Trophoblast cell (in vitro differentiated cells and primary cell): ENCODE results near the gene PNPLA2.
A peak's percentile ranks its signal among the peaks of the same experiment; 100 is the strongest.

Source experiments
- DNase-seq, 2 donors: peaks; one replicate each; pipeline ENCODE4 v3.0.0-alpha.2; 2016
- H2AFZ ChIP-seq: 2 replicates; pipeline ENCODE4 v1.6.1; 2013; ENCODE audit warnings: low read length, moderate library complexity, mild to moderate bottlenecking; ENCODE audit not compliant: insufficient read depth, poor library complexity
- H2AK5ac ChIP-seq: 2 replicates; pipeline ENCODE4 v1.6.1; 2013; ENCODE audit warnings: mild to moderate bottlenecking, low read length
- H2BK120ac ChIP-seq: 2 replicates; pipeline ENCODE4 v1.6.1; 2013; ENCODE audit warnings: low read length, mild to moderate bottlenecking, moderate library complexity; ENCODE audit not compliant: insufficient read depth, poor library complexity
- H2BK12ac ChIP-seq: 2 replicates; pipeline ENCODE4 v1.6.1; 2013; ENCODE audit warnings: mild to moderate bottlenecking, low read length, moderate library complexity
- H2BK5ac ChIP-seq: 2 replicates; pipeline ENCODE4 v1.6.1; 2013; ENCODE audit warnings: low read length, low read depth, moderate library complexity, mild to moderate bottlenecking; ENCODE audit not compliant: poor library complexity
- H3K14ac ChIP-seq: 2 replicates; pipeline ENCODE4 v1.6.1; 2013; ENCODE audit warnings: mild to moderate bottlenecking, low read length
- H3K18ac ChIP-seq: 2 replicates; pipeline ENCODE4 v1.6.1; 2013; ENCODE audit warnings: mild to moderate bottlenecking, low read length
- H3K23ac ChIP-seq: 2 replicates; pipeline ENCODE4 v1.6.1; 2013; ENCODE audit warnings: low read length
- H3K27ac ChIP-seq: 2 replicates; pipeline ENCODE4 v1.5.1; 2013; ENCODE audit warnings: low read depth, mild to moderate bottlenecking, inconsistent platforms, low read length, moderate library complexity
- H3K27me3 ChIP-seq: 2 replicates; pipeline ENCODE4 v1.6.1; 2013; ENCODE audit warnings: inconsistent platforms, mild to moderate bottlenecking, low read length, moderate library complexity; ENCODE audit not compliant: insufficient read depth
- H3K36me3 ChIP-seq, 2 experiments: 1 replicate in 1 of 2; 2 replicates in 1 of 2; pipeline ENCODE4 v1.6.1; 2013; ENCODE audit warnings: low read length in 2 of 2, mild to moderate bottlenecking in 2 of 2, moderate library complexity in 1 of 2; ENCODE audit not compliant: insufficient read depth in 2 of 2, control insufficient read depth in 1 of 2
- H3K4ac ChIP-seq: 2 replicates; pipeline ENCODE4 v1.6.1; 2013; ENCODE audit warnings: low read depth, mild to moderate bottlenecking, low read length, moderate library complexity
- H3K4me1 ChIP-seq, 2 experiments: 1 replicate in 1 of 2; 2 replicates in 1 of 2; pipeline ENCODE4 v1.6.1; 2013; ENCODE audit warnings: low read length in 2 of 2, mild to moderate bottlenecking in 2 of 2, moderate library complexity in 1 of 2; ENCODE audit not compliant: insufficient read depth in 2 of 2, control insufficient read depth in 1 of 2
- H3K4me2 ChIP-seq: 2 replicates; pipeline ENCODE4 v1.6.1; 2013; ENCODE audit warnings: inconsistent platforms, mild to moderate bottlenecking, low read length, moderate library complexity
- H3K4me3 ChIP-seq: 2 replicates; pipeline ENCODE4 v1.5.1; 2013; ENCODE audit warnings: mild to moderate bottlenecking, low read depth, low read length, inconsistent platforms
- H3K79me1 ChIP-seq: one replicate; pipeline ENCODE4 v1.6.1; 2013; ENCODE audit warnings: low read length
- H3K79me2 ChIP-seq: 2 replicates; pipeline ENCODE4 v1.6.1; 2013; ENCODE audit warnings: low read length, mild to moderate bottlenecking; ENCODE audit not compliant: control insufficient read depth, insufficient read depth, poor library complexity
- H3K9ac ChIP-seq: 2 replicates; pipeline ENCODE4 v1.6.1; 2013; ENCODE audit warnings: mild to moderate bottlenecking, low read length
- H3K9me3 ChIP-seq: 2 replicates; pipeline ENCODE4 v1.6.1; 2013; ENCODE audit warnings: low read depth, mild to moderate bottlenecking, control low read depth, inconsistent platforms, low read length; ENCODE audit not compliant: insufficient read depth
- H4K12ac ChIP-seq: 2 replicates; pipeline ENCODE4 v1.6.1; 2013; ENCODE audit warnings: low read depth, mild to moderate bottlenecking, low read length, moderate library complexity
- H4K8ac ChIP-seq: 2 replicates; pipeline ENCODE4 v1.6.1; 2013; ENCODE audit warnings: low read depth, mild to moderate bottlenecking, low read length, moderate library complexity
- H4K91ac ChIP-seq: one replicate; pipeline ENCODE4 v1.6.1; 2013; ENCODE audit warnings: low read depth, mild to moderate bottlenecking, low read length, moderate library complexity
- WGBS: extraction: QIAGEN DNeasy Blood & Tissue Kit; methylation state at CpG from one replicate; pipeline ENCODE4 v1.1.7; 2013; ENCODE audit warnings: missing lambda C conversion rate; ENCODE audit not compliant: insufficient read length, insufficient coverage; ENCODE audit errors: extremely low coverage; 5-methylcytosine and 5-hydroxymethylcytosine counted together

PNPLA2 gene

GRCh38 chr11:804599-804964, 14.1 kb upstream of the PNPLA2 start:
- Histone ChIP-seq H2BK120ac (peak overlapping the region; percentile 20), H3K27me3 (no peaks in the 10 kb centered on the region), H4K91ac (peak overlapping the region; percentile 87), H3K4me2 (peak overlapping the region; percentile 76), H3K36me3 (peaks cover 35 to 38% of the 10 kb centered on the region in 2 experiments), H2AFZ (no peak overlapping the region), H3K14ac (peak overlapping the region; percentile 72), H3K9me3 (peaks cover 5% of the 10 kb centered on the region), H2AK5ac (peak overlapping the region; percentile 82), H3K4me3 (peak overlapping the region; percentile 65), H3K23ac (no peak overlapping the region), H2BK12ac (peak overlapping the region; percentile 28), H3K4ac (peak overlapping the region; percentile 7), H4K8ac (peak overlapping the region; percentile 80), H3K4me1 (peaks cover 17% of the 10 kb centered on the region in 2 experiments), H3K79me1 (peaks cover 23% of the 10 kb centered on the region), H3K9ac (peak overlapping the region; percentile 61), H3K79me2 (peaks cover 13% of the 10 kb centered on the region), H3K27ac (no peak overlapping the region), H4K12ac (peak overlapping the region; percentile 57), H3K18ac (peak overlapping the region; percentile 78), H2BK5ac (peak overlapping the region; percentile 48)
- DNase-seq = no peak
- no CpG with 5 or more reads among the region's 18 CpGs for WGBS

GRCh38 chr11:808427-809286, 10.1 kb upstream of the PNPLA2 start:
- Histone ChIP-seq H3K18ac (peak overlapping the region; percentile 31), H4K12ac (peak overlapping the region; percentile 71), H2BK5ac (peak overlapping the region; percentile 35), H4K8ac (peak overlapping the region; percentile 99), H3K14ac (peak overlapping the region; percentile 89), H2BK12ac (no peak overlapping the region), H3K79me2 (peaks cover 25% of the 10 kb centered on the region), H2AFZ (peak overlapping the region; percentile 84), H2AK5ac (peak overlapping the region; percentile 47), H3K4me3 (peak overlapping the region; percentile 95), H3K36me3 (peaks cover 27 to 28% of the 10 kb centered on the region in 2 experiments), H3K9me3 (peaks cover 2% of the 10 kb centered on the region), H3K79me1 (peaks cover 29% of the 10 kb centered on the region), H3K4ac (peak overlapping the region; percentile 66), H4K91ac (peak overlapping the region; percentile 99), H3K9ac (peak overlapping the region; percentile 97), H2BK120ac (no peak overlapping the region), H3K27me3 (no peaks in the 10 kb centered on the region), H3K27ac (peak overlapping the region; percentile 97), H3K4me1 (peaks cover 23 to 28% of the 10 kb centered on the region in 2 experiments), H3K23ac (no peak overlapping the region), H3K4me2 (peak overlapping the region; percentile 75)
- DNase-seq = peak; percentile 62 to 69
- no CpG with 5 or more reads among the region's 36 CpGs for WGBS

GRCh38 chr11:809287-810039, 9.3 kb upstream of the PNPLA2 start, which contains the start of gene RPLP2:
RPLP2 (plus strand) TSS chr11:809967; CDS start chr11:810235, 268 bp downstream.
- Histone ChIP-seq H3K4me3 (peak within 1 kb of the TSS; percentile 95), H3K4me1 (peaks cover 15 to 20% of the 10 kb centered on the region in 2 experiments), H2BK5ac (peak within 1 kb of the TSS; percentile 97), H3K23ac (no peak within 1 kb of the TSS), H3K14ac (peak within 1 kb of the TSS; percentile 98), H4K8ac (peak within 1 kb of the TSS; percentile 99), H3K18ac (peak within 1 kb of the TSS; percentile 97), H2AK5ac (peak within 1 kb of the TSS; percentile 93), H2AFZ (peak within 1 kb of the TSS; percentile 90), H3K27me3 (no peaks in the 10 kb centered on the region), H4K12ac (peak within 1 kb of the TSS; percentile 90), H3K9ac (peak within 1 kb of the TSS; percentile 98), H3K27ac (peak within 1 kb of the TSS; percentile 97), H3K79me2 (peaks cover 25% of the 10 kb centered on the region), H2BK12ac (peak within 1 kb of the TSS; percentile 56), H2BK120ac (peak within 1 kb of the TSS; percentile 98), H3K79me1 (peaks cover 24% of the 10 kb centered on the region), H4K91ac (peak within 1 kb of the TSS; percentile 99), H3K36me3 (peaks cover 29 to 31% of the 10 kb centered on the region in 2 experiments), H3K4me2 (peak within 1 kb of the TSS; percentile 80), H3K9me3 (peaks cover 2% of the 10 kb centered on the region), H3K4ac (peak within 1 kb of the TSS; percentile 98)
- no CpG with 5 or more reads among the region's 81 CpGs for WGBS
- DNase-seq = peak; percentile 98 to 99

GRCh38 chr11:810040-810567, 8.6 kb upstream of the PNPLA2 start:
- peak overlapping the region; percentile 80 for H3K9ac ChIP-seq
- H3K4me1 ChIP-seq = peaks cover 12 to 17% of the 10 kb centered on the region in 2 experiments
- H3K23ac ChIP-seq = no peak overlapping the region

More at GRCh38 chr11:810040-810567, 8.6 kb upstream of the PNPLA2 start:
- peak overlapping the region; percentile 88 for H3K14ac ChIP-seq
- DNase-seq = peak in 1 of 2 donors; percentile 38
- no peaks in the 10 kb centered on the region for H3K27me3 ChIP-seq
- H4K91ac ChIP-seq = peak overlapping the region; percentile 85
- no CpG with 5 or more reads among the region's 55 CpGs for WGBS
- peaks cover 19% of the 10 kb centered on the region for H3K79me1 ChIP-seq
- no peak overlapping the region for H2BK5ac ChIP-seq
- H3K36me3 ChIP-seq = peaks cover 29 to 31% of the 10 kb centered on the region in 2 experiments
- peak overlapping the region; percentile 98 for H3K4ac ChIP-seq
- peaks cover 2% of the 10 kb centered on the region for H3K9me3 ChIP-seq
- peak overlapping the region; percentile 66 for H4K8ac ChIP-seq
- peak overlapping the region; percentile 54 for H2AFZ ChIP-seq
- peak overlapping the region; percentile 13 for H2BK120ac ChIP-seq
- peak overlapping the region; percentile 93 for H2AK5ac ChIP-seq
- peak overlapping the region; percentile 61 for H3K27ac ChIP-seq
- H3K4me3 ChIP-seq = peak overlapping the region; percentile 95
- peak overlapping the region; percentile 27 for H2BK12ac ChIP-seq
- peak overlapping the region; percentile 80 for H3K18ac ChIP-seq
- H4K12ac ChIP-seq = peak overlapping the region; percentile 71
- peaks cover 23% of the 10 kb centered on the region for H3K79me2 ChIP-seq
- H3K4me2 ChIP-seq = peak overlapping the region; percentile 80
